Activated T-helper 17 cell treated with anti-CD3 and anti-CD28 coated beads, Interleukin-2, amount 50 U/mL, for 72 hours (primary cell): Measurements from ENCODE around the gene ZC3H10. TPM values are rescaled to one million over a fixed set of nuclear protein-coding genes. Genes with fewer than 3 reads are reported as not detected.
A peak's percentile ranks its signal among the peaks of the same experiment; 100 is the strongest.
"Not testable (repeated sequence)": the region's sequence is repeated elsewhere in the genome, so short reads cannot be mapped to it uniquely, and the experiment has no call there.

ENCODE experiments used
- ATAC-seq: fragments of 150-1000 bp; cut with Tn5 transposase; replicated peaks from 2 replicates; pipeline ENCODE4 v1.10.0; 2021; ENCODE audit warnings: mild to moderate bottlenecking, moderate library complexity
- H3K27ac Mint-ChIP-seq: one replicate; pipeline ENCODE4 v1.8.0; 2022; ENCODE audit warnings: mixed read lengths
- H3K27me3 Mint-ChIP-seq: one replicate; pipeline ENCODE4 v1.8.0; 2022; ENCODE audit warnings: mixed read lengths
- H3K36me3 Mint-ChIP-seq: one replicate; pipeline ENCODE4 v1.8.0; 2022; ENCODE audit warnings: low read depth, mild to moderate bottlenecking, mixed read lengths
- H3K4me1 Mint-ChIP-seq: one replicate; pipeline ENCODE4 v1.8.0; 2022; ENCODE audit warnings: mixed read lengths
- H3K4me3 Mint-ChIP-seq: one replicate; pipeline ENCODE4 v1.8.0; 2022; ENCODE audit warnings: mild to moderate bottlenecking, mixed read lengths
- H3K9me3 Mint-ChIP-seq: one replicate; pipeline ENCODE4 v1.8.0; 2022; ENCODE audit warnings: mixed read lengths
- total RNA-seq, 2 donors: library from RNA; stranded (reverse); gene quantifications; one replicate each; pipeline ENCODE4 v1.2.3, GENCODE V29; 2022

Gene ZC3H10
- total RNA-seq, 2 donors from 2014 or later = 7.8 to 8.0 TPM

DNA sequence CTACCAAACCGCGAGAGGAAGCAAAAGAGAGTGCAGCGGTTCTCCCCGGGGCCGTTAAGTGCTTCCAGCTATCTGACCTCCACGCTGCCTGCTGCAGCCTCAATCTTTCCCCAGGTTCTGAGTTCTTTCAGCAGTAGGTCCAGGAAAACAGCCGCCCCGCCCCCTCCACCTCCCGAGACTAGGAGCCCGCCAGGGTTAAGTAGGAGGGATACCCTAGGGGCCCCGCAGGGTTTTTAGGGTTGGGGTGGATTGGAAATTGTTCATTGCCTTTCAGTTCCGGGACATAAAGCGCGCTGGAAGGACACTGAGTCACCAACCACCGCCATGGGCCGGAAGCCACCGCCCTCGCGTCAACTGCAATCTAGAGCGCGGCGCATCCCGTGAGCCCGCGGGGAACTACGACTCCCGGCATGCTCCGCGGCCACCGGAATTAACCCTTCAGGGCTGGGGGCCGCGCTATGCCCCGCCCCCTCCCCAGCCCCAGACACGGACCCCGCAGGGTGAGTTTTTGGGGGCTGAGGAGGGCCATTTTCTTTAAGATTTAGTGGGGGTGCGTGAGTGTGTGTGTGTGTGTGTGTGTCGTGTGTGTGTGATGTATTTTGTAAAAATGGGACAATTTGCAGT is 34.2 kb downstream of the ZC3H10 start, which contains the start of gene MYL6B:
Gene MYL6B, plus strand, starts transcription at position 456 of the 624 bp plus-strand sequence. CDS start 1,332 bp downstream, outside the sequence.
- ATAC-seq = peak; percentile 94
- H3K36me3 Mint-ChIP-seq = peaks cover 21% of the 10 kb centered on the region
- H3K27ac Mint-ChIP-seq = peak within 1 kb of the TSS; percentile 90
- no peaks in the 10 kb centered on the region for H3K27me3 Mint-ChIP-seq
- peaks cover 6% of the 10 kb centered on the region for H3K4me1 Mint-ChIP-seq
- no peaks in the 10 kb centered on the region for H3K9me3 Mint-ChIP-seq
- H3K4me3 Mint-ChIP-seq = peak within 1 kb of the TSS; percentile 81

GRCh38 chr12:56152756-56153677 is 35.0 kb downstream of the ZC3H10 start:
- H3K27ac Mint-ChIP-seq = peak overlapping the region; percentile 90
- H3K27me3 Mint-ChIP-seq = no peaks in the 10 kb centered on the region
- no peak for ATAC-seq
- peak overlapping the region; percentile 81 for H3K4me3 Mint-ChIP-seq
- H3K36me3 Mint-ChIP-seq = peaks cover 29% of the 10 kb centered on the region
- peaks cover 6% of the 10 kb centered on the region for H3K4me1 Mint-ChIP-seq
- H3K9me3 Mint-ChIP-seq = no peaks in the 10 kb centered on the region

GRCh38 chr12:56153678-56154065 is 35.6 kb downstream of the ZC3H10 start:
- peak overlapping the region; percentile 81 for H3K4me3 Mint-ChIP-seq
- ATAC-seq = no peak
- H3K9me3 Mint-ChIP-seq = no peaks in the 10 kb centered on the region
- peaks cover 6% of the 10 kb centered on the region for H3K4me1 Mint-ChIP-seq
- H3K36me3 Mint-ChIP-seq = peaks cover 35% of the 10 kb centered on the region
- peak overlapping the region; percentile 90 for H3K27ac Mint-ChIP-seq
- H3K27me3 Mint-ChIP-seq = no peaks in the 10 kb centered on the region

DNA sequence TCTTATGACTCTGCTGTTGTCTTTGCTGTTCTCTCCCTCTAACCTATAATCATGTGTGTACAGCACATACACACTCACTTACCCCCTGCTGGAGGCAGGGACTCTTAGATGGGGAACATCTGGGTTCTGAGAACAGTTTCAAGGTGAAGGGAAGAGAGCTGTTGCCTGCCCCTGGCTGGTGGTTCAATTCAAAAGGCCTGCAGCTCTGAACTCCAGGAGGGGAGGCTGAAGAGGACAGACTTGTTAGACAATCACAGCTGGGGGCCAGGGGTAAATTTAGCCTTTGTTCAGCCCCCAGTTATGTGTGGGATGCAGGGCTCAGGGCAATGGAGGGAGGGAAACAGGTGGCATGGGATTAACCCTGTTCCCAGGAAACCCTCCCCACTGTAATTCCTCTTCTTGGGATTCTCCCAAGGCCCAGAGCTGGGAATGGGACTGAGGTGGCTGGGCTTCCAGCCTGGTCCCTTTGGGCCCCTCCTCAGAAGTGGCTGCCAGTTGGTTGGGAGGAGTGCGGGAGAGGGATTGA is 36.2 kb downstream of the ZC3H10 start:
- H3K4me1 Mint-ChIP-seq = peaks cover 6% of the 10 kb centered on the region
- no peaks in the 10 kb centered on the region for H3K9me3 Mint-ChIP-seq
- ATAC-seq = no peak
- no peak overlapping the region for H3K4me3 Mint-ChIP-seq
- no peak overlapping the region for H3K27ac Mint-ChIP-seq
- no peaks in the 10 kb centered on the region for H3K27me3 Mint-ChIP-seq
- peaks cover 42% of the 10 kb centered on the region for H3K36me3 Mint-ChIP-seq

DNA sequence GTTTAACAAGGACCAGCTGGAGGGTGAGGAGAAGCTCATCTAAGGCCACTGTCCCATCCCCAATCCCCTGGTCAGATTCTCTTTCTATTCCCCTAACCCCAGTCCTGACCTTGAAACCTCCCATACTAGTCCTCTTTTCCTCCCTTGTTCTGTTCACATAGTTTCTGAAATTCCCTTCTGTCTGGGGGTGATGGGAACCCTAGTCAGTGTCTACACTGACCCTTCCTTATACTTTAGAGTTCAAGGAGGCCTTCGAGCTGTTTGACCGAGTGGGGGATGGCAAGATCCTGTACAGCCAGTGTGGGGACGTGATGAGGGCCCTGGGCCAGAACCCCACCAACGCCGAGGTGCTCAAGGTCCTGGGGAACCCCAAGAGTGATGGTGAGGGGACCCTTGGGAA is 36.8 kb downstream of the ZC3H10 start:
- no peaks in the 10 kb centered on the region for H3K27me3 Mint-ChIP-seq
- H3K4me1 Mint-ChIP-seq = peaks cover 6% of the 10 kb centered on the region
- H3K36me3 Mint-ChIP-seq = peaks cover 47% of the 10 kb centered on the region
- H3K4me3 Mint-ChIP-seq = peak overlapping the region; percentile 99
- no peak for ATAC-seq
- no peaks in the 10 kb centered on the region for H3K9me3 Mint-ChIP-seq
- H3K27ac Mint-ChIP-seq = no peak overlapping the region

- no peak for ATAC-seq
- no peak overlapping the region for H3K27ac Mint-ChIP-seq
- H3K27me3 Mint-ChIP-seq = no peaks in the 10 kb centered on the region
- H3K4me1 Mint-ChIP-seq = peaks cover 12% of the 10 kb centered on the region
- peak overlapping the region; percentile 99 for H3K4me3 Mint-ChIP-seq
- H3K9me3 Mint-ChIP-seq = no peaks in the 10 kb centered on the region
- peaks cover 52% of the 10 kb centered on the region for H3K36me3 Mint-ChIP-seq
Observed at GRCh38 chr12:56155256-56155845, 37.3 kb downstream of the ZC3H10 start.

DNA sequence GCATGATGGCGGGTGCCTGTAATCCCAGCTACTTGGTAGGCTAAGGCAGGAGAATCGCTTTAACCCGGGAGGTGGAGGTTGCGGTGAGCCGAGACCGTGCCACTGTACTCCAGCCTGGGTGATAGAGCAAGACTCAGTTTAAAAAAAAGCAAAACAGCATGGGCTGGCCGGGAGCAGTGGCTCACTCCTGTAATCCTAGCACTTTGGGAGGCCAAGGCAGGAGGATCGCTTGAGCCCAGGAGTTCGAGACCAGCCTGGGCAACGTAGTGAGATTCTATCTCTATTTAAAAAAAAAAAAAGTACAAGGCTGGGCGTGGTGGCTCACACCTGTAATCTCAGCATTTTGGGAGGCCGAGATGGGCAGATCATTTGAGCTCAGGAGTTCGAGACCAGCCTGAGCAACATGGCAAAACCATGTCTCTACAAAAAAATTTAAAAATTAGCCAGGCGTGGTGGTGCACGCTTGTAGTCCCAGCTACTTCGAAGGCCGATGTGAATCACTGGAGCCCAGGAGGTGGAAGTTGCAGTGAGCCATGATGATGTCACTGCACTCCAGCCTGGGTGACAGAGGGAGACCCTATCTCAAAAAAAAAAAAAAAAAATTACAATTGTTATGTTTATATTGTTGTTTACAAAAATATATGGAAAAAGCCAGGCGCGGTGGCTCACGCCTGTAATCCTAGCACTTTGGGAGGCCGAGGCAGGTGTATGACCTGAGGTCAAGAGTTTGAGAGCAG is 38.6 kb downstream of the ZC3H10 start:
- not testable (repeated sequence) for H3K27me3 Mint-ChIP-seq, ATAC-seq, H3K9me3 Mint-ChIP-seq
- H3K4me3 Mint-ChIP-seq = peak overlapping the region; percentile 99
- H3K27ac Mint-ChIP-seq = peak overlapping the region; percentile 92
- H3K4me1 Mint-ChIP-seq = peaks cover 12% of the 10 kb centered on the region
- H3K36me3 Mint-ChIP-seq = peaks cover 61% of the 10 kb centered on the region

DNA sequence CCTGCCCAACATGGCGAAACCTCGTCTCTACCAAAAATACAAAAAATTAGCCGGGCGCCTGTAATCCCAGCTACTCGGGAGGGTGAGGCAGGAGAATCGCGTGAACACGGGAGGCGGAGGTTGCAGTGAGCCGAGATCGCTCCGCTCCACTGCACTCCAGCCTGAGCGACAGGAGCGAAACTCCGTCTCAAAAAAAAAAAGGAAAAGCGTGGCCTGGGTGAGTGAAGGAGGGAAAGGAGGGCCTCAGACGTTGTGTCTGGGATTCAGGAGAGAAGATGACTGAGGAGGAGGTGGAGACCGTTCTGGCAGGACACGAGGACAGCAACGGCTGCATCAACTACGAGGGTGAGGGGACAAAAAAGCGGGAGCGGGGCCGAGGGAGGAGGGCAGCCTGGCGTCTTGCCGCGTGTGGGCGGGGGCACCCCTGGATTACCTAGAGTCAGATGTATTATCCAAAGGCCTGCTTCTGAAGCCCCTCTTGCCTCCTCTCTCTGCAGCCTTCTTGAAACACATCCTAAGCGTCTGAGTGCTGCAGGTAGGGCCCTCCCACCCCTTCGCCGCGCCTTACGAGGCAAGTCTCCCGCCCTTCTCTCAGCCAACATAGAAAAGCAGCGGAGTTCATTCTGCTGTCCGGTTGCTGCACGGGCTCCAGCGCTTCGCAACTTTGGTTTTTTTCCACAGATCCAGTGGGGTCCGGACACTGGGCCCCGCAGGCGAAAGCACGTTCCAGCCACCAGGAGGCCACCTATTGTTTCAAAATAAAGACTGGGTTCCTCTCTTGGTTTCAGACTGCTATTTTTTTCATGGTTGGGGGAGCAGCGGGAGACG is 39.3 kb downstream of the ZC3H10 start:
- Mint-ChIP-seq H3K4me1 (peaks cover 14% of the 10 kb centered on the region), H3K36me3 (peaks cover 68% of the 10 kb centered on the region)

GRCh38 chr12:56158029-56158925 is 40.2 kb downstream of the ZC3H10 start, which contains the start of gene MYL6:
Gene MYL6, plus strand, starts transcription at chr12:56158359. Its CDS starts 43 bp downstream, at chr12:56158402.
- peak within 1 kb of the TSS; percentile 92 for H3K27ac Mint-ChIP-seq
- no peaks in the 10 kb centered on the region for H3K9me3 Mint-ChIP-seq
- peaks cover 14% of the 10 kb centered on the region for H3K4me1 Mint-ChIP-seq
- H3K27me3 Mint-ChIP-seq = no peaks in the 10 kb centered on the region
- H3K4me3 Mint-ChIP-seq = peak within 1 kb of the TSS; percentile 99
- H3K36me3 Mint-ChIP-seq = peaks cover 77% of the 10 kb centered on the region
- ATAC-seq = peak; percentile 89

More for the DNA sequence above, 39.3 kb downstream of the ZC3H10 start:
- peak; percentile 44 for ATAC-seq
- H3K27me3 Mint-ChIP-seq = no peaks in the 10 kb centered on the region
- H3K9me3 Mint-ChIP-seq = no peaks in the 10 kb centered on the region
- peak overlapping the region; percentile 99 for H3K4me3 Mint-ChIP-seq
- H3K27ac Mint-ChIP-seq = peak overlapping the region; percentile 92

- no peaks in the 10 kb centered on the region for H3K9me3 Mint-ChIP-seq
- H3K27ac Mint-ChIP-seq = peak overlapping the region; percentile 92
- peaks cover 84% of the 10 kb centered on the region for H3K36me3 Mint-ChIP-seq
- H3K27me3 Mint-ChIP-seq = no peaks in the 10 kb centered on the region
- H3K4me3 Mint-ChIP-seq = peak overlapping the region; percentile 99
- peaks cover 14% of the 10 kb centered on the region for H3K4me1 Mint-ChIP-seq
- ATAC-seq = peak; percentile 11
Observed at GRCh38 chr12:56158926-56159461, 40.9 kb downstream of the ZC3H10 start.

- peak overlapping the region; percentile 92 for H3K27ac Mint-ChIP-seq
- no peak for ATAC-seq
- no peaks in the 10 kb centered on the region for H3K9me3 Mint-ChIP-seq
- H3K4me1 Mint-ChIP-seq = peaks cover 14% of the 10 kb centered on the region
- H3K36me3 Mint-ChIP-seq = peaks cover 91% of the 10 kb centered on the region
- peak overlapping the region; percentile 99 for H3K4me3 Mint-ChIP-seq
- no peaks in the 10 kb centered on the region for H3K27me3 Mint-ChIP-seq
Observed at GRCh38 chr12:56159482-56160192, 41.6 kb downstream of the ZC3H10 start.
